ENCODE results near the gene CDHR4. TPM values are rescaled to one million over a fixed set of nuclear protein-coding genes. Genes with fewer than 3 reads are reported as not detected.
A peak's percentile ranks its signal among the peaks of the same experiment; 100 is the strongest.

Gene CDHR4
- total RNA-seq, 1 experiment from 2014 or later = not detected

- no peaks in the 10 kb centered on the region; a peak in 1 of 5 replicates for H3K9me3 Mint-ChIP-seq
- H3K18ac ChIP-seq (ENCODE audit: insufficient read length, low read depth, low read length) = peak overlapping the region; percentile 8
- no peak overlapping the region for H3K27ac ChIP-seq (ENCODE audit: insufficient read length, low read depth, low read length)
- no peak overlapping the region for H3K4ac ChIP-seq (ENCODE audit: low read depth, low read length)
- no peak overlapping the region for H3K9ac ChIP-seq (ENCODE audit: extremely low read depth, insufficient read length, low read length)
- H2AK5ac ChIP-seq (ENCODE audit: insufficient read length, low read length) = no peak overlapping the region
- H3K4me3 Mint-ChIP-seq = peak overlapping the region; percentile 87 to 92
- peaks cover 10 to 24% (median 21%) of the 10 kb centered on the region in 3 experiments for H3K36me3 Mint-ChIP-seq (ENCODE audit: insufficient read depth in 1 of 3, low read depth in 3 of 3)
- no peak overlapping the region for H3T11ph ChIP-seq (ENCODE audit: low read length)
- DNase-seq = no peak
- TF ChIP-seq CTCF (conservative IDR thresholded peaks at IDR 0.05) = no peak
- H4K8ac ChIP-seq (replicated peaks; ENCODE audit: insufficient read length, low read depth, low read length) = no peak overlapping the region
- H4K91ac ChIP-seq (ENCODE audit: insufficient read length, low read depth, low read length) = no peak overlapping the region
- no peak overlapping the region for H2BK12ac ChIP-seq (ENCODE audit: insufficient read length, low read depth, low read length)
- H3K9me3 ChIP-seq (ENCODE audit: control insufficient read depth, low read depth, low read length) = no peaks in the 10 kb centered on the region
- H3K56ac ChIP-seq (ENCODE audit: insufficient read length, low read depth, low read length) = no peak overlapping the region
- no peaks in the 10 kb centered on the region; the same call in 1 of the 2 replicates for H3K27me3 Mint-ChIP-seq (ENCODE audit: low read depth)
- H4K5ac ChIP-seq (ENCODE audit: insufficient read length, low read depth, low read length) = no peak overlapping the region
- H3K23ac ChIP-seq (ENCODE audit: insufficient read length, low read depth, low read length) = no peak overlapping the region
- no peak overlapping the region for H2BK15ac ChIP-seq (ENCODE audit: low read depth, low read length)
- peaks cover 15 to 23% of the 10 kb centered on the region in 2 experiments for H3K4me1 Mint-ChIP-seq
- H3K27ac Mint-ChIP-seq = peak overlapping the region; percentile 48 to 97 (median 92); a peak in 5 of 7 replicates
- H2BK120ac ChIP-seq (ENCODE audit: low read depth, low read length, poor library complexity, severe bottlenecking) = no peak overlapping the region
- WGBS (ENCODE audit: extremely low coverage, insufficient read length, low lambda C conversion rate) = no CpG with 5 or more reads among the region's 3 CpGs
- peaks cover 6% of the 10 kb centered on the region for H3K79me1 ChIP-seq (ENCODE audit: insufficient read depth, low read depth, low read length, poor library complexity, severe bottlenecking)
- H3K4me1 ChIP-seq (ENCODE audit: insufficient read depth, low read length) = no peaks in the 10 kb centered on the region
- no peak overlapping the region for H2BK20ac ChIP-seq (ENCODE audit: low read depth, low read length, poor library complexity, severe bottlenecking)
- peaks cover 2% of the 10 kb centered on the region; the same call in 1 of the 2 replicates for H3K79me2 ChIP-seq (ENCODE audit: insufficient read depth, low read length)
- H4K20me1 ChIP-seq (ENCODE audit: control insufficient read depth, insufficient read depth, insufficient read length) = no peaks in the 10 kb centered on the region
- H3K23me2 ChIP-seq (ENCODE audit: insufficient read length, low read depth, low read length, poor library complexity, severe bottlenecking) = peaks cover 5% of the 10 kb centered on the region
- no peak overlapping the region for H2BK5ac ChIP-seq (ENCODE audit: insufficient read length, low read length)
- no peak overlapping the region for H2AFZ ChIP-seq (ENCODE audit: low read length)
- 0 out of 2 replicates have a peak overlapping the region, but pooled peaks have one; percentile 52 for H3K14ac ChIP-seq (ENCODE audit: insufficient read depth, low read length)
- H3K4me2 ChIP-seq (ENCODE audit: insufficient read depth, insufficient read length, low read length) = peak overlapping the region; percentile 24
- no peaks in the 10 kb centered on the region; the same call in 1 of the 2 replicates for H3K27me3 ChIP-seq (ENCODE audit: insufficient read depth, low read length)
These were observed 12.6 kb downstream of the CDHR4 start for GRCh38 chr3:49787182-49787464.

Data from H9 (cell line).